CD4-positive, alpha-beta T cell treated with Interleukin-12 subunit alpha and Interleukin-12 subunit beta, for 1 hour (primary cell): Measurements from ENCODE around the gene MOB3B.
"Not testable (repeated sequence)": the region's sequence is repeated elsewhere in the genome, so short reads cannot be mapped to it uniquely, and the experiment has no call there.

Source experiments
- DNase-seq: peaks from one replicate; pipeline ENCODE4 v3.0.0-alpha.2; 2020

MOB3B gene

DNA sequence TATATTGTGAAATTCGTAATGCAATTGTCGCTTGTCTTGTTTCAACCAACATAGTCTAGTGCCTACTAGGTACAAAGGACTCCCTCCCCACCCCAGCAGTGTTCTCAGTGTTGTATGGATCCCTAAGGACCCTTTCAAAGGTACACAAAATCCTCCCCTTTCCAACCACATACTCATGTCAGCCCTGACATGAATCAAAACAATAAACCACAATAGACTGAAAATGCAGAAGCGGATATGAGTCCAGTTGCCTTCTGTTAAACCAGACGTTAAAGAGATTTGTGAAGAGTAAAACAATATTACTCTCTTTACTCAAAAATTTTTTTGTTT, 87.9 kb downstream of the MOB3B start:
- DNase-seq, result no peak

DNA sequence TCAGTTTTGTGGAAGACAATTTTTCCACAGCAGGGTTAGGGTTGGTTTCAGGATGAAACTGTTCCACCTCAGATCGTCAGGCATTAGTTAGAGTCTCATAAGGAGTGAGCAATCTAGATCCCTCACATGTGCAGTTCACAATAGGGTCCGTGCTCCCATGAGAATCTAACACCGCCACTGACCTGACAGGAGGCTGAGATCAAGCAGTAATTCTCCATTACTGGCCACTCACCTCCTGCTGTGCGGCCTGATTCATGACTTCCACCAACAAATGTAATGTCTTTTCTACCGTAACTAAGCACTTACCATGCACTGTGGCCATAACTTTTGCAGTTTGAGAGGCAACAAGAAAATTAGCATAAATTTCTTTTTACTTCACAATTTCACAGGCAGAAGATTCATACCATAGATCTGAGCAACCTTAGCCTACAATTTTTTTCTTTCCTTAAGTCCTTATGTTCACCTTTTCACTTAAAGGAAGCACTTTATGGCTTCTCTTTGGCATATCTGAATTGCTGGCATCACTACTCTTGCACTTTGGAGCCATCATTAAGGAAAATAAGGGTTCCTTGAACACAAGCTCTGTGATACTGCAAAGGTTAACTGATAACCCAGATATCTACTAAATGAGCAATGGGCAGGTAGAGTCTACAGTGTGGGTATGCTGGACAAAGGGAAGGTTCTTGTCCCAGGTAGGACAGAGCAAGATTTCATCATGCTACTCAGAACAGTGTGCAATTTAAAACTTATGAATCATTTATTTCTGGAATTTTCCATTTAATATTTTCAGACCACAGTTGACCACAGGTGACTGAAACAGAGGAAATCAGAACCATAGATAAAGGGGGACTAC, 88.5 kb downstream of the MOB3B start:
- no peak for DNase-seq

DNA sequence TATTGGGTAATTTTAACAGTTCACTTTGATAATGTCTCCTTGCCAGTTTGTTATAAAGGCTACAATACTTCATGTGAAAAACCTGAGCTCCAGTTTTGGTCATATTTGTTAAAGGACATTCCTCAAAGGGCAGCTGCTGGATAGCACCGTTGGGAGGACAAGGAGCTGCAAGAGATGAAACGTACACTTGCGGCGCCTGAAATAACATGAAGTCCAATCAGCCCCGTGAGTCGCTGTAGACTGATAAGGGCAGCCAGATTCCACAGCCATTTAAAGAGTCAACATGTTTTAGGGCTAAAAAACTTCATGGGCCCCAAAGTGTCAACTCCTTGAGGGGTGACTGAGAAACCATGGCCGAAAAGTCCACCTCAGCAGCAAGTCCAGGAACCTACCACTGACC, 91.1 kb downstream of the MOB3B start:
- DNase-seq, result no peak

DNA sequence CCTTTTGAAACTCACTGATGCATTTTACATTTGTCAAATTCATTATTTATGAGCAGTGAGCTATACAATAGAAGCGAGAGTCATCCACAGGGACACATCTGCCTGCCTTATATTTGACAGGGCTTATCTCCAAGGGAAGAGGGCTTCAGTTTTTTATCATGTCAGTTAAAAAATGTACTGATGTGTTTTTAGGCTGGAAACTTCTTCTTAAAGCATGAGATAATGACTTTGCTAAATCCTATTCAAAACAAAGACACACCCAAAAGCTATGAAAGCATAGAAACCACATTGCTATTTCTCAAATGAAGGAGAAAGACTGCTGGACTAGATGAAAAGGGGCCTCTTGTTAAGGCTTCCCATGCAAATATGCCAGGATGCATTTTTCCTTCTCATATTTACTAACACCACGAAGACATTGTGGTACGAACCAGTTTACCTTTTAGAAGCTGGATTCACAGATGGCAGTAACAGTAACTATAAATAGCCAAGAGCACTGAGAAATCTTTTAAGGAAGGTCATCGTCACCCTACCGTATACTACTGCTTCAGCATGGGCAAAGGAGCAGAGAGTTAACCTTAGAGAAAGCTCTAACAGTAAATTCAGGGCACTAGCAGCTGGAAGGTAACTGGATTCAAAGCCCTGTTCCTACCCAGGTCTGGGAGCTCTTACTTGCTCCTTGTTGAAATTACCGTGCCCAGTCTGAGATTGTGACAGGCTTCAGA, 91.8 kb downstream of the MOB3B start:
- DNase-seq, result no peak

DNA sequence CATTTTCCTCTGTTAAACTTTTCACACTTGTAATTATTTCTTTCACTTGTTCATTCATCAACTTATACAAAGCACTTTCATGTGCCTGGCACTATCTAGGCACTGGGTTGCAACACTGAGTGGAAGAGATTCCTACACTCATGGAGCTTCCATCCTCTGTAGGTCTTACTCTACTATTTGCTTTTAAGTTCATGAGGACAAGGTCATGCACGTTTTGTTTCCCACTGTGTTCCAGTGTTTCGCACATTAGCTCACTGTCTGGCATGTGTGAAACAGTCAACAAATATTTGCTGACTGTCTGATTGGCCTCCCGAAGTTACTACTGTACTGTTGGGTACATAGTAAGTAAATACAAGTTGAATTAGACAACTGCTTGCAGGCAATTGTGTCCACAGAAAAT, 93.4 kb downstream of the MOB3B start:
- DNase-seq, result no peak

DNA sequence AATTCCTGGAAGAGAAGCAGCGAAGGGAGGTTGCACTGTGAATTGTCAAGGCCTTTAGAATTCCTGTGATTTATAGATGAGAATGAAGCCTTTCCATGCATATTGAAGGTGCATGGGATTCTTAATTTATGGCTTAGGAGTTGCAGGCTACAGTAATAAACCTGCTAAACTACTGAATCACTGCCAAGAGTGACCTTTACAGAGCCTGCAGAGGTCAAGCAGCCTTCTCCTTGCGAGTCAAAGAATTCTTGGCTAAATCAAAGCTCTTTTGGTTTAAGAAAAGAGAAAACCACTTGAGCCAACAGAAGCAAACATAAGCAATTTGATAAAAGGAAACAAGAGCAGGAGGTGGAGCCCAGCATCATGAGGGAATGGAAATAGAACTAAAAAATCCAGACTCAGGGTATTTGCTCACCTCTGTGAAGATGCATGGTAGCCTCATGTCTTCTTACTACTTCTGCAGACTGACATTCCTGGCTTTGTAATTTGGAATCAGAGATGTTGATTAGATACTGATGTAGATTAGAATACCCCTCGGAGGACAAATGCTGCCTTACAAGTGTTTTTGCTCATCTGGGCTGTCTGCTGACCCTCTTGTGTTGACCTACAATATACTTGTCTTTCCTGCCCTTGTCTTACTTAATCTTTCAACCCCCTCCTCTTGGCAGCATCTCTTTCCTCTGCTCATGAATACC, 95.8 kb downstream of the MOB3B start:
- DNase-seq, result no peak

DNA sequence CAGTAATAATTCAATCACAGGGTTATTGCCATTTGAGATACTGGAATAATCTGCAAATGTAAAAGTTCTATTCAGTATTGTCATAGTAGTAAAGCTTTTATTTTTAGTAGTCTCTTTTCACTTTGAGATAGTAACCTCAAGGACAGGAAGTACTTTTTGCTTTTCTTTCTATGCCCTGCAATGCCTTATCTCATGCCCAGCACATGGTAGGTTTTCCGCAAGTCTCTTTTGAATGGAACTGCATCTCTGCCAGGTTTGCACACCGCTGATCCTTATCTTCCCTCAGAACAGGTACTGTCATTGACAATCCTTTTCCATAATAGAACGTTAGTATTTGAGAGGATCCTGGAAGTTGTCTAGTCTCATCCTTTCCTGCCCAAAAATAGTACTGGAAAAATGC, 97.3 kb downstream of the MOB3B start:
- DNase-seq, result no peak

- no peak for DNase-seq
These were observed 98.0 kb downstream of the MOB3B start for GRCh38 chr9:27431543-27432147.

DNA sequence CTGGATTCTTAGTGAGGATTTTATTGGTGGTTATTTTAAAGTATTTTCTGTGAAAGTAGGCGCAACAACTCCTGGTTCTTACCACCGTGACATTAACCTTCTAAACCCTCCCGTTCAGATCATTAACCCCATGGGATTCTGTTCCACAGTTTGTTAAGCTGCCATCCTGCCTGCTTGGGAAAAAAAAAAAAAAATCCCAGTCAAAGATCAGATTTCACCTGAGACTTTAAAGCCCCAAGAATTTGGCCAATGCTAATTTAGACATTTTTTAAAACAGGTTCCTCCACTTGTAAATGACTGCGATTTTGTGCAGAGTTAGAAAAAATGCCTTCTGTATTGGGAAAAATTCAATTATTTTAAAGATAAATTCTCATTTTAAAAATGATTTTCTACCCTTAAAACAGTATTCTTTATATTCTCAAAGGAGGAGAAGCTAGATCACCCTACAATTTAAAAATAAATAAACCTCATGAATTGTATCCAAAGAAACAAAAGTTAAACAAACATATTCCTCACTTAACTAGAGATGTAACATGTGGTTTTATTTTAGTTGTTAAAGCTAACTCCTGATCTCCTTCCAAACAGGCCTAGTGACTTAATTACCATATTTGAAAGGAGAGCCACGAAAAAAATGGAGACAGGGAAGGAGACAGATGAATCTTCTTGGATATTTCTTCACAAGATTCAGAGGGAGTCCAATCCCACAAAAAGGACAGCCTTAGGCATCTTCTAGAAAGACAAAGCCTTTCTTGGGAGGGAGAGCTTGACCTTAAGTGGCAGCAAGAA, 98.7 kb downstream of the MOB3B start:
- no peak for DNase-seq

DNA sequence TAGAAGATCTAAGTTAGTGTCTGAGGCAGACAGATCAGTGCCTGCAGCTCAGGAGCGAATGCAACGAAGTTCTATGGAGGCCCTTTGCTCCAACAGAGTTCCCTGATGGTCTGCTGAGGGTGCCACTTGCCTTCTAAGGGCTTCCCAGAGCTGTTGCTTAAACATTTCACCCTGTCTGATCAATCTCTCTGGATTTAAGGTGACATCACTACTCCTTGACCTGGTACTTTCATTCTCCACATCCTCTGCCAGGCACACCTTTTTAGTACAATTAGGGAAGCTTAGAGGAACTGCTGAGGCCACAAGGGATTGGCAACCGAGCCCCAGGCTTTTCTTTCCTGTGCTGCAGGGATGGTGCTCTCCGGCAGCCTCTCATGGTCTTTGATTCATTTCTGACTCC, 99.7 kb downstream of the MOB3B start:
- no peak for DNase-seq

DNA sequence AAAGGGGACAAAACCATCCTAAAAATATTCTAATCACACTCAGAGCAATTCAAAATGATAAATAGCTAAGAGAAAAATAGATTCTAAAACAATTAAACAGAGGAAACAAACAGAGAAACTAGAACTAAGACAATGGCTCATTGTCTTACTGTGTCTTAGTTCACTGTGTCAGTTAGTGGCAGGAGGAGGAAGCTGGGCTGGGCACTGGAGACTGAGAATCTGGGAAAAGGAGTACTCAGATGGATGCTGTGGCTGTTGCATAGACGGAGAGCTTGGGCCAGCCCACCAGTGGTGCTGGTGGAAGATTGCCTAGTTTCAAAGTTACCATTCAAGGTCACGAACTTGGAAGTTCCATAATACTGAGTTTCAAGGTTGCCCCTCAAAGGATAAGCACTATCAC, 100.2 kb downstream of the MOB3B start:
- DNase-seq, result no peak

GRCh38 chr9:27428551-27428950, 101.1 kb downstream of the MOB3B start:
- DNase-seq, result no peak

DNA sequence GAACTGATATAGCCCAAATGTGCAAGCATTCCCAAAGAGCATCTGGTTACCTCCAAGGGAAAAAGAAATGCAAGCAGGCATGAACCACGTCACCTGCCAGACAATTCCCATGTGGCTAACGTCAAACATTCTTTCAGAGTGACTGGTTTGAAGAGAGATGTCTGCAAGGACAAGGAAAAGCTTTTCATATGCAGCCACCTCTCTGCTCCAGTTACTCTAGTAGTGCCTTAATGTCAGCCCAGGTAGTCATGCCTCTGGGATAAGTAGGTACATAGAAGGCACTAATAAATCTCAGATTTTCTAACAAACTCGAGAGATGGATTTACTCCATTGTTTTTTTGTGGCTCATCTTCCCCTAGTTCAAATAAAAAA, 102.4 kb downstream of the MOB3B start:
- DNase-seq, result no peak

- DNase-seq, result no peak
These were observed 102.9 kb downstream of the MOB3B start for GRCh38 chr9:27426511-27427271.

DNA sequence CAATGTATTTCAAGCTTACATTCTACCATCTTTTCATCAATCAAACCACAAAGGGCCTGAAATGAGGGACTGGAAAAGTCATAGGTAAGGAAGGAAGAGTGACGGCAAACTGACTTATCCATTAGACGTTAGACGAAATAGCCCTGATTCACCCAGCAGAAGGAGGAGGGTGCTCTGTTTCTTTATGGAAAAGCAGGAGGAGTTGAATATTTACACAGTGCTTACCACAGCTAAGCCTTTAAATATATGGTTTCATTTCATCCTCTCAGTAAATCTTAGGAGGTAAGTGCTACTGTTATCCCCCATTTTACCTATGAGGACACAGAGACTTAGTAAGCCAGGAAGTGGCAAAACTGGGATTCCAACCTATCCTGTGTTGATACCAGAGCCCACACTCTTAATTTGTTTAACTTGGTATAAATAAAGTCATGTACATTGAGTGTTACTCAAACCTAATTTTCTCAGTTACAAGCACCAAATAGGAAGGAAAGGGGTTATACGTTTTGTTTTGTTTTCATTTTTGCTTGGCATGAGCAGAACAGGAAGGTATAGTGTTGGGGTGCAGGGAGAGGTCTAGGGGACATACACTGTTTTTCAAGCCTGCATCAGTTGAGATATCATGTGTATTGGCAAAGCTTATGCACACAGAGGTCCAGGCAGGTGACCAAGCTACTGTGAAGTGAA, 103.6 kb downstream of the MOB3B start:
- DNase-seq, result no peak

- no peak for DNase-seq
These were observed 105.5 kb downstream of the MOB3B start for GRCh38 chr9:27423915-27424710.

DNA sequence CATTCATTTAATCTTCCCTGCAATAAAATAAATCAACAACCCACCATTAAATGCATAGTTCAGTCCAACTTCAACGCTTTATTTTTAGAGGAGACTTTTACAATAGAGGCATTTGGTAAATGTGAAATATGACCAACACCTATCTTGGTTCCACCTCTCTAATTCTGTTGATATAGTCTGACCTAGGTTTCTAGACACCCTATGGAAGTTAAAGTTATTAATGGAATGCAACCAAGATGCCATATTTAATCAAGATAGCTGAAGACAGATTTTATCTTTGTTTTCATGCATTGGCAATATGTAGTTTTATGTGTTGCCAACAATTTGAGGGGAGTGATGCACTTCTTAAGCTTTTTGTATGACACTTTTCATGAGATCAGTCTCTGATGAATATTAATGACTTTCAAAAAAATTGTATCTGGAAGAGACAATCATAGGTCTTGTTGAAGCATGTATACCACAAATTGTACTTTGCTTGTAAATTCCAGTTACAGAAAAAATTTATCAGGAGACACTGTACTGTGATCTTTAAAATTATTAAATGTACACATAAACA, 107.3 kb downstream of the MOB3B start:
- DNase-seq, result no peak

- no peak for DNase-seq
These were observed 108.0 kb downstream of the MOB3B start for GRCh38 chr9:27421577-27421976.

- not testable (repeated sequence) for DNase-seq
These were observed 110.1 kb downstream of the MOB3B start for GRCh38 chr9:27419558-27419957.

GRCh38 chr9:27414220-27414761, 115.3 kb downstream of the MOB3B start:
- DNase-seq, result no peak
